ENCODE measurements around the gene GHRL. TPM values are rescaled to one million over a fixed set of nuclear protein-coding genes. Genes with fewer than 3 reads are reported as not detected.

Gene GHRL
- total RNA-seq, 4 donors from 2014 or later, result 11.3 TPM; not detected in 3

GRCh38 chr3:10240799-10241198, 51.9 kb downstream of the GHRL start:
- no peak for TF ChIP-seq CTCF (IDR thresholded peaks at IDR 0.05; ENCODE audit: low read depth)

- no peak for TF ChIP-seq CTCF (IDR thresholded peaks at IDR 0.05; ENCODE audit: low read depth)
These were observed 54.2 kb downstream of the GHRL start for GRCh38 chr3:10238345-10239183.

Small RNA genes within 50 kb of the gene (small RNA-seq; reads per million reads assigned to genes)
- not detected for gene MIR378B
- not detected for gene RF02126

Other genes with a start within 250 kb of the GHRL start
- gene FANCD2OS, start 184.7 kb downstream of the GHRL start, total RNA-seq, result not detected
- 100 to 1,000 TPM in 3 of 4 donors, 10 to 100 TPM in 1; 79.3 to 163 (median 119) TPM for gene BRK1, start 177.3 kb downstream of the GHRL start, total RNA-seq
- gene VHL, start 151.2 kb downstream of the GHRL start, total RNA-seq, result 10 to 100 TPM; 23.8 to 37.5 (median 30.4) TPM
- gene IRAK2, start 128.0 kb downstream of the GHRL start, total RNA-seq, result 10 to 100 TPM in 3 of 4 donors, 1 to 10 TPM in 1; 6.8 to 20.5 (median 13.7) TPM
- gene TATDN2, start 44.5 kb downstream of the GHRL start, total RNA-seq, result 10 to 100 TPM; 11.9 to 21.9 (median 18.1) TPM
- 10 to 100 TPM; 60.0 to 89.8 (median 69.9) TPM for gene SEC13, start 28.2 kb upstream of the GHRL start, total RNA-seq
- gene ATP2B2, start 212.6 kb upstream of the GHRL start, total RNA-seq, result under 1 TPM in 2 of 4 donors, not detected in 2; 0.34 to 0.44 TPM

Data from subcutaneous adipose tissue (tissue), 4 donors.